Neural progenitor cell (in vitro differentiated cells): ENCODE data around the gene SMCO2. TPM values are rescaled to one million over a fixed set of nuclear protein-coding genes. Genes with fewer than 3 reads are reported as not detected.

Experiments
- DNase-seq: peaks from one replicate; pipeline ENCODE4 v3.0.0-alpha.2; 2016; ENCODE audit warnings: low spot score
- H2AFZ ChIP-seq: fragments of 200-600 bp; sonication (generic); replicated peaks from 2 replicates; pipeline ENCODE4 v1.6.1; 2016; ENCODE audit warnings: antibody characterized with exemption
- H3F3A ChIP-seq: fragments of 200-600 bp; sonication (generic); 2 replicates; pipeline ENCODE4 v1.6.1; 2016; ENCODE audit warnings: antibody characterized with exemption, low read depth
- H3K27ac ChIP-seq: fragments of 200-600 bp; sonication (generic); 2 replicates; pipeline ENCODE4 v1.5.1; 2016; ENCODE audit warnings: mild to moderate bottlenecking
- H3K27me3 ChIP-seq: fragments of 200-600 bp; sonication (generic); 2 replicates; pipeline ENCODE4 v1.6.1; 2016; ENCODE audit warnings: mild to moderate bottlenecking, moderate library complexity
- H3K36me3 ChIP-seq: fragments of 200-600 bp; sonication (generic); 2 replicates; pipeline ENCODE4 v1.5.1; 2016
- H3K4me1 ChIP-seq: fragments of 200-600 bp; sonication (generic); 2 replicates; pipeline ENCODE4 v1.6.1; 2016; ENCODE audit warnings: mixed run types
- H3K4me2 ChIP-seq: fragments of 200-600 bp; sonication (generic); 2 replicates; pipeline ENCODE4 v1.6.1; 2016
- H3K4me3 ChIP-seq: fragments of 200-600 bp; sonication (generic); 2 replicates; pipeline ENCODE4 v1.5.1; 2016
- H3K79me2 ChIP-seq: fragments of 200-600 bp; sonication (generic); 2 replicates; pipeline ENCODE4 v1.6.1; 2016; ENCODE audit warnings: low read depth
- H3K9ac ChIP-seq: fragments of 200-600 bp; sonication (generic); 2 replicates; pipeline ENCODE4 v1.6.1; 2016
- H3K9me3 ChIP-seq: fragments of 200-600 bp; sonication (generic); 2 replicates; pipeline ENCODE4 v1.5.1; 2016; ENCODE audit warnings: low read depth
- H4K20me1 ChIP-seq: fragments of 200-600 bp; sonication (generic); 2 replicates; pipeline ENCODE4 v1.6.1; 2016; ENCODE audit warnings: low read depth
- H3K27ac Mint-ChIP-seq: 3 replicates; pipeline ENCODE4 v1.8.0; 2021; ENCODE audit warnings: mixed read lengths
- H3K27me3 Mint-ChIP-seq: 2 replicates; pipeline ENCODE4 v1.8.0; 2022; ENCODE audit warnings: low read depth, mild to moderate bottlenecking, inconsistent platforms, moderate library complexity, mixed read lengths; ENCODE audit not compliant: insufficient read depth
- H3K36me3 Mint-ChIP-seq: 3 replicates; pipeline ENCODE4 v1.8.0; 2021; ENCODE audit warnings: mixed read lengths
- H3K4me1 Mint-ChIP-seq: 3 replicates; pipeline ENCODE4 v1.8.0; 2021; ENCODE audit warnings: mixed read lengths
- H3K4me3 Mint-ChIP-seq: 3 replicates; pipeline ENCODE4 v1.8.0; 2021; ENCODE audit warnings: mild to moderate bottlenecking, moderate library complexity, mixed read lengths
- H3K9me3 Mint-ChIP-seq: 3 replicates; pipeline ENCODE4 v1.8.0; 2020; ENCODE audit warnings: mixed read lengths
- CTCF ChIP-seq: fragments of 200-600 bp; sonication (generic); IDR thresholded peaks from 2 replicates; pipeline ENCODE4 v1.5.1; 2017; ENCODE audit warnings: antibody characterized with exemption, mild to moderate bottlenecking
- EZH2 ChIP-seq: fragments of 200-600 bp; sonication (generic); IDR thresholded peaks from 2 replicates; pipeline ENCODE4 v1.6.1; 2017; ENCODE audit warnings: antibody characterized with exemption, mild to moderate bottlenecking, moderate library complexity
- EZH2phosphoT487 ChIP-seq: fragments of 200-600 bp; sonication (generic); IDR thresholded peaks from 2 replicates; pipeline ENCODE4 v1.6.1; 2017; ENCODE audit warnings: antibody characterized with exemption
- total RNA-seq: library from RNA; depleted of rRNA; stranded (reverse); fragments of >200 nt; gene quantifications from 2 replicates; pipeline ENCODE4 v1.2.3, GENCODE V29; 2015; ENCODE audit warnings: low replicate concordance

Gene SMCO2
- not detected in 2 replicates for total RNA-seq

- Histone ChIP-seq H2AFZ (no peak within 1 kb of the TSS), H3K4me1 (no peaks in the 10 kb centered on the region), H3F3A (no peaks in the 10 kb centered on the region), H3K9me3 (no peaks in the 10 kb centered on the region), H4K20me1 (no peaks in the 10 kb centered on the region), H3K4me3 (no peak within 1 kb of the TSS), H3K36me3 (no peaks in the 10 kb centered on the region), H3K9ac (no peak within 1 kb of the TSS), H3K79me2 (no peaks in the 10 kb centered on the region), H3K4me2 (no peak within 1 kb of the TSS), H3K27me3 (no peaks in the 10 kb centered on the region), H3K27ac (no peak within 1 kb of the TSS)
- no peak for DNase-seq
- H3K36me3 Mint-ChIP-seq, result no peaks in the 10 kb centered on the region
- TF ChIP-seq CTCF (no peak), EZH2phosphoT487 (no peak), EZH2 (no peak)
- no peak within 1 kb of the TSS for H3K4me3 Mint-ChIP-seq
- H3K27me3 Mint-ChIP-seq, result peaks cover 2% of the 10 kb centered on the region
- no peak within 1 kb of the TSS for H3K27ac Mint-ChIP-seq
- peaks cover 3% of the 10 kb centered on the region for H3K9me3 Mint-ChIP-seq
- H3K4me1 Mint-ChIP-seq, result no peaks in the 10 kb centered on the region
Observed at GRCh38 chr12:27446436-27446835, at the start of gene SMCO2. Gene SMCO2 (plus strand): TSS chr12:27446736. CDS start chr12:27470632, 23,896 bp downstream.

GRCh38 chr12:27398466-27398865 is 48.1 kb upstream of the SMCO2 start:
- Histone ChIP-seq H3K27me3 (no peaks in the 10 kb centered on the region), H3K9me3 (no peaks in the 10 kb centered on the region), H3K36me3 (no peaks in the 10 kb centered on the region), H4K20me1 (no peaks in the 10 kb centered on the region), H3F3A (no peaks in the 10 kb centered on the region), H3K4me3 (no peak overlapping the region), H3K27ac (no peak overlapping the region), H3K79me2 (no peaks in the 10 kb centered on the region), H3K4me1 (no peaks in the 10 kb centered on the region), H3K9ac (no peak overlapping the region), H2AFZ (no peak overlapping the region), H3K4me2 (no peak overlapping the region)
- H3K4me1 Mint-ChIP-seq, result no peaks in the 10 kb centered on the region
- H3K9me3 Mint-ChIP-seq, result no peaks in the 10 kb centered on the region
- H3K27ac Mint-ChIP-seq, result no peak overlapping the region
- no peak overlapping the region for H3K4me3 Mint-ChIP-seq
- DNase-seq, result no peak
- TF ChIP-seq CTCF (no peak), EZH2 (no peak), EZH2phosphoT487 (no peak)
- H3K36me3 Mint-ChIP-seq, result peaks cover 1% of the 10 kb centered on the region
- H3K27me3 Mint-ChIP-seq, result no peaks in the 10 kb centered on the region

- no peak overlapping the region for H3K27ac ChIP-seq
- H3K27ac Mint-ChIP-seq, result no peak overlapping the region
- no peaks in the 10 kb centered on the region for H3K79me2 ChIP-seq
Observed at GRCh38 chr12:27399074-27399473, 47.5 kb upstream of the SMCO2 start.

More at GRCh38 chr12:27399074-27399473, 47.5 kb upstream of the SMCO2 start:
- no peaks in the 10 kb centered on the region for H3K27me3 Mint-ChIP-seq
- H3K9me3 Mint-ChIP-seq, result peaks cover 3% of the 10 kb centered on the region
- H3F3A ChIP-seq, result no peaks in the 10 kb centered on the region
- peaks cover 1% of the 10 kb centered on the region for H3K36me3 Mint-ChIP-seq
- no peak overlapping the region for H3K4me2 ChIP-seq
- no peak overlapping the region for H2AFZ ChIP-seq
- no peak overlapping the region for H3K4me3 Mint-ChIP-seq
- DNase-seq, result peak; percentile 3
- H3K4me1 ChIP-seq, result no peaks in the 10 kb centered on the region
- no peak overlapping the region for H3K9ac ChIP-seq
- H3K4me3 ChIP-seq, result no peak overlapping the region
- TF ChIP-seq EZH2 (no peak), CTCF (no peak), EZH2phosphoT487 (no peak)
- no peaks in the 10 kb centered on the region for H3K4me1 Mint-ChIP-seq
- H3K36me3 ChIP-seq, result peaks cover under 1% of the 10 kb centered on the region
- no peaks in the 10 kb centered on the region for H3K9me3 ChIP-seq
- H3K27me3 ChIP-seq, result no peaks in the 10 kb centered on the region
- no peaks in the 10 kb centered on the region for H4K20me1 ChIP-seq
